H9 (cell line): ENCODE data around the gene TPCN2. TPM values are rescaled to one million over a fixed set of nuclear protein-coding genes. Genes with fewer than 3 reads are reported as not detected.

Experiments used
- DNase-seq: peaks from one replicate; pipeline ENCODE4 v3.0.0-alpha.2; 2017
- H2AFZ ChIP-seq: one replicate; pipeline ENCODE4 v1.6.1; 2013; ENCODE audit warnings: mild to moderate bottlenecking, low read length, control low read depth, moderate library complexity
- H2AK5ac ChIP-seq: 2 replicates; pipeline ENCODE4 v1.6.1; 2013; ENCODE audit warnings: low read length, control low read depth, mixed read lengths; ENCODE audit not compliant: insufficient read length
- H2BK120ac ChIP-seq: one replicate; pipeline ENCODE4 v1.6.1; 2013; ENCODE audit warnings: low read depth, mild to moderate bottlenecking, low read length, control low read depth, inconsistent platforms; ENCODE audit not compliant: poor library complexity, severe bottlenecking
- H2BK12ac ChIP-seq: 2 replicates; pipeline ENCODE4 v1.6.1; 2013; ENCODE audit warnings: low read length, control low read depth, mixed read lengths, low read depth; ENCODE audit not compliant: insufficient read length
- H2BK15ac ChIP-seq: 2 replicates; pipeline ENCODE4 v1.6.1; 2013; ENCODE audit warnings: low read depth, low read length, control low read depth
- H2BK20ac ChIP-seq: one replicate; pipeline ENCODE4 v1.6.1; 2013; ENCODE audit warnings: low read depth, mild to moderate bottlenecking, low read length, control low read depth, inconsistent platforms; ENCODE audit not compliant: poor library complexity, severe bottlenecking
- H2BK5ac ChIP-seq: 2 replicates; pipeline ENCODE4 v1.6.1; 2013; ENCODE audit warnings: low read length, control low read depth, mixed read lengths; ENCODE audit not compliant: insufficient read length
- H3K14ac ChIP-seq: 2 replicates; pipeline ENCODE4 v1.6.1; 2013; ENCODE audit warnings: low read length, control low read depth; ENCODE audit not compliant: insufficient read depth
- H3K18ac ChIP-seq: 2 replicates; pipeline ENCODE4 v1.6.1; 2013; ENCODE audit warnings: low read depth, mild to moderate bottlenecking, mixed read lengths, low read length, control low read depth; ENCODE audit not compliant: insufficient read length
- H3K23ac ChIP-seq: 2 replicates; pipeline ENCODE4 v1.6.1; 2013; ENCODE audit warnings: low read length, control low read depth, mixed read lengths, low read depth; ENCODE audit not compliant: insufficient read length
- H3K23me2 ChIP-seq: 2 replicates; pipeline ENCODE4 v1.6.1; 2013; ENCODE audit warnings: low read depth, mild to moderate bottlenecking, mixed read lengths, low read length, control low read depth; ENCODE audit not compliant: insufficient read length, poor library complexity, severe bottlenecking
- H3K27ac ChIP-seq: 2 replicates; pipeline ENCODE4 v1.5.1; 2013; ENCODE audit warnings: low read length, control low read depth, mixed read lengths, low read depth; ENCODE audit not compliant: insufficient read length
- H3K27me3 ChIP-seq: 2 replicates; pipeline ENCODE4 v1.6.1; 2013; ENCODE audit warnings: low read length, control low read depth, inconsistent platforms; ENCODE audit not compliant: insufficient read depth
- H3K4ac ChIP-seq: 2 replicates; pipeline ENCODE4 v1.6.1; 2013; ENCODE audit warnings: low read depth, mild to moderate bottlenecking, control low read depth, inconsistent platforms, low read length, moderate library complexity
- H3K4me1 ChIP-seq: 2 replicates; pipeline ENCODE4 v1.6.1; 2013; ENCODE audit warnings: low read length, control low read depth, inconsistent platforms; ENCODE audit not compliant: insufficient read depth
- H3K4me2 ChIP-seq: 2 replicates; pipeline ENCODE4 v1.6.1; 2013; ENCODE audit warnings: low read length, control low read depth, mixed read lengths; ENCODE audit not compliant: insufficient read length, insufficient read depth
- H3K56ac ChIP-seq: 2 replicates; pipeline ENCODE4 v1.6.1; 2013; ENCODE audit warnings: low read depth, mild to moderate bottlenecking, mixed read lengths, low read length, control low read depth; ENCODE audit not compliant: insufficient read length
- H3K79me1 ChIP-seq: 2 replicates; pipeline ENCODE4 v1.6.1; 2013; ENCODE audit warnings: low read depth, mild to moderate bottlenecking, moderate library complexity, low read length, control low read depth, inconsistent platforms; ENCODE audit not compliant: insufficient read depth, poor library complexity, severe bottlenecking
- H3K79me2 ChIP-seq: 2 replicates; pipeline ENCODE4 v1.6.1; 2013; ENCODE audit warnings: low read length, control low read depth, inconsistent platforms; ENCODE audit not compliant: insufficient read depth
- H3K9ac ChIP-seq: 2 replicates; pipeline ENCODE4 v1.6.1; 2013; ENCODE audit warnings: low read length, control low read depth, mixed read lengths; ENCODE audit not compliant: insufficient read length; ENCODE audit errors: extremely low read depth
- H3K9me3 ChIP-seq: one replicate; pipeline ENCODE4 v1.6.1; 2013; ENCODE audit warnings: low read depth, low read length, inconsistent platforms; ENCODE audit not compliant: control insufficient read depth
- H3T11ph ChIP-seq: one replicate; pipeline ENCODE4 v1.6.1; 2013; ENCODE audit warnings: mild to moderate bottlenecking, low read length, control low read depth, inconsistent platforms
- H4K20me1 ChIP-seq: one replicate; pipeline ENCODE4 v1.6.1; 2013; ENCODE audit not compliant: control insufficient read depth, insufficient read length, insufficient read depth
- H4K5ac ChIP-seq: 2 replicates; pipeline ENCODE4 v1.6.1; 2013; ENCODE audit warnings: low read depth, mild to moderate bottlenecking, mixed read lengths, low read length, control low read depth; ENCODE audit not compliant: insufficient read length
- H4K8ac ChIP-seq: replicated peaks from 2 replicates; pipeline ENCODE4 v1.6.1; 2013; ENCODE audit warnings: low read length, control low read depth, mixed read lengths, low read depth; ENCODE audit not compliant: insufficient read length
- H4K91ac ChIP-seq: 2 replicates; pipeline ENCODE4 v1.6.1; 2013; ENCODE audit warnings: low read depth, mild to moderate bottlenecking, moderate library complexity, mixed read lengths, low read length, control low read depth; ENCODE audit not compliant: insufficient read length
- H3K27ac Mint-ChIP-seq, 3 experiments: 2 replicates in 2 of 3; 3 replicates in 1 of 3; pipeline ENCODE4 v1.8.0; 2020 to 2021; ENCODE audit warnings: mixed read lengths in 3 of 3, mild to moderate bottlenecking in 1 of 3, moderate library complexity in 1 of 3
- H3K27me3 Mint-ChIP-seq: 2 replicates; pipeline ENCODE4 v1.8.0; 2021; ENCODE audit warnings: low read depth, mild to moderate bottlenecking, moderate library complexity, mixed read lengths
- H3K36me3 Mint-ChIP-seq, 3 experiments: 2 replicates in 2 of 3; 3 replicates in 1 of 3; pipeline ENCODE4 v1.8.0; 2020 to 2021; ENCODE audit warnings: low read depth in 3 of 3, mixed read lengths in 3 of 3; ENCODE audit not compliant: insufficient read depth in 1 of 3
- H3K4me1 Mint-ChIP-seq, 2 experiments: 2 replicates each; pipeline ENCODE4 v1.8.0; 2020; ENCODE audit warnings: mixed read lengths in 2 of 2
- H3K4me3 Mint-ChIP-seq, 2 experiments: 2 replicates in 1 of 2; 3 replicates in 1 of 2; pipeline ENCODE4 v1.8.0; 2020 to 2021; ENCODE audit warnings: mild to moderate bottlenecking in 2 of 2, mixed read lengths in 2 of 2, moderate library complexity in 1 of 2
- H3K9me3 Mint-ChIP-seq, 2 experiments: 2 replicates in 1 of 2; 3 replicates in 1 of 2; pipeline ENCODE4 v1.8.0; 2020; ENCODE audit warnings: mild to moderate bottlenecking in 2 of 2, mixed read lengths in 2 of 2, moderate library complexity in 1 of 2
- CTCF ChIP-seq: fragments of 200-600 bp; sonication (generic); conservative IDR thresholded peaks from 3 replicates; pipeline ENCODE4 v1.8.0; 2021; ENCODE audit warnings: antibody characterized with exemption, mild to moderate bottlenecking
- WGBS: extraction: QIAGEN DNeasy Blood & Tissue Kit; methylation state at CpG from one replicate; pipeline ENCODE4 v1.1.7; 2013; ENCODE audit warnings: missing lambda C conversion rate, low lambda C conversion rate, mixed read lengths; ENCODE audit not compliant: insufficient read length; ENCODE audit errors: extremely low coverage; 5-methylcytosine and 5-hydroxymethylcytosine counted together
- total RNA-seq: library from RNA; stranded (reverse); gene quantifications from 2 replicates; pipeline ENCODE4 v1.2.1, GENCODE V29; 2021

The TPCN2 gene
- total RNA-seq, 1 experiment from 2014 or later = 16.8 TPM

GRCh38 chr11:69088676-69089146, 40.0 kb downstream of the TPCN2 start:
- no peak overlapping the region for H2BK5ac ChIP-seq
- H4K8ac ChIP-seq = no peak overlapping the region
- H2AK5ac ChIP-seq = no peak overlapping the region
- no peaks in the 10 kb centered on the region for H3K79me2 ChIP-seq
- no peak overlapping the region for H2BK12ac ChIP-seq
- Mint-ChIP-seq H3K9me3 (no peaks in the 10 kb centered on the region), H3K4me3 (peak overlapping the region in 1 of 2 experiments; percentile 17; a peak in 1 of 5 replicates), H3K27me3 (no peaks in the 10 kb centered on the region), H3K4me1 (peaks cover 6 to 11% of the 10 kb centered on the region in 2 experiments), H3K36me3 (peaks cover 10 to 46% (median 38%) of the 10 kb centered on the region in 3 experiments), H3K27ac (peak overlapping the region in 2 of 3 experiments; percentile 76; a peak in 3 of 7 replicates)
- DNase-seq = peak; percentile 91
- no peaks in the 10 kb centered on the region for H3K9me3 ChIP-seq
- no peak overlapping the region for H2BK120ac ChIP-seq
- H3K56ac ChIP-seq = no peak overlapping the region
- H3K27me3 ChIP-seq = no peaks in the 10 kb centered on the region
- no peak overlapping the region for H3T11ph ChIP-seq
- H2BK20ac ChIP-seq = no peak overlapping the region
- H3K14ac ChIP-seq = no peak overlapping the region
- H3K4me1 ChIP-seq = no peaks in the 10 kb centered on the region
- H3K23me2 ChIP-seq = no peaks in the 10 kb centered on the region
- H4K91ac ChIP-seq = no peak overlapping the region
- no peak overlapping the region for H3K9ac ChIP-seq
- no peaks in the 10 kb centered on the region for H4K20me1 ChIP-seq
- H3K79me1 ChIP-seq = no peaks in the 10 kb centered on the region
- WGBS = no CpG with 5 or more reads among the region's 11 CpGs
- no peak overlapping the region for H3K4me2 ChIP-seq
- no peak overlapping the region for H2AFZ ChIP-seq
- no peak overlapping the region for H2BK15ac ChIP-seq
- peak; percentile 84 for TF ChIP-seq CTCF
- no peak overlapping the region for H3K27ac ChIP-seq
- no peak overlapping the region for H3K23ac ChIP-seq
- H3K18ac ChIP-seq = no peak overlapping the region
- H4K5ac ChIP-seq = no peak overlapping the region
- H3K4ac ChIP-seq = no peak overlapping the region
